Stomach smooth muscle (tissue), 2 donors: ENCODE results near the gene ANAPC15.
"Not testable (repeated sequence)": the region's sequence is repeated elsewhere in the genome, so short reads cannot be mapped to it uniquely, and the experiment has no call there.

Experiments used
- H3K27ac ChIP-seq: one replicate; pipeline ENCODE4 v1.7.0; 2013; ENCODE audit warnings: mild to moderate bottlenecking, low read length, inconsistent platforms
- H3K27me3 ChIP-seq, 2 donors: one replicate each; pipeline ENCODE4 v1.7.0; 2013; ENCODE audit warnings: low read length in 2 of 2; ENCODE audit not compliant: insufficient read depth in 2 of 2, control insufficient read depth in 1 of 2
- H3K36me3 ChIP-seq, 2 donors: one replicate each; pipeline ENCODE4 v1.7.0; 2013; ENCODE audit warnings: low read length in 2 of 2; ENCODE audit not compliant: control insufficient read depth in 2 of 2, insufficient read depth in 2 of 2
- H3K4me1 ChIP-seq: one replicate; pipeline ENCODE4 v1.7.0; 2013; ENCODE audit warnings: low read length; ENCODE audit not compliant: control insufficient read depth, insufficient read depth
- H3K4me3 ChIP-seq, 2 donors: one replicate each; pipeline ENCODE4 v1.7.0; 2013; ENCODE audit warnings: low read length in 2 of 2
- H3K9ac ChIP-seq, 2 donors: one replicate each; pipeline ENCODE4 v1.7.0; 2013; ENCODE audit warnings: low read length in 2 of 2, mild to moderate bottlenecking in 1 of 2
- H3K9me3 ChIP-seq, 2 donors: one replicate each; pipeline ENCODE4 v1.7.0; 2013; ENCODE audit warnings: low read length in 2 of 2; ENCODE audit not compliant: control insufficient read depth in 2 of 2
- donor health status: healthy.
- donor health status: Pancreatic carcinoma.

ANAPC15 gene

DNA sequence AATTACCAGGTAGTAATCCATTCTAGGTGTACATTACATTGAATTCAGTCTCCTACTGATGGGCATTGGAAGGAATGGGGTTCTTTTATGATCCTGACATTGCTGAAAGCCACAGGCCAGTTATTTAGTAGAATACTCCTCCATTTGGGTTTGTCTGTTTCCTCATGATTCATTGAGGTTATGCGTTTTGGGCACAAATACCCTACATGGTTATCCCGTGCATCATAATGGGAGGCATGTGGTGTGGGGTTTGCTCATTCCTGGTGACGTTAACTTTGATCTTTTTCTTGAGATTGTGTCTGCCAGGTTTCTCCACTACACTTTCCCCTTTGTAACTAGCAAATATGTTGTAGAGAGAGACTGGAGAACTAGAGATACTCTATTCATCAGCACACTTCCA is 28.6 kb upstream of the ANAPC15 start:
- Histone ChIP-seq H3K9me3 (no peaks in the 10 kb centered on the region), H3K9ac (no peak overlapping the region), H3K27me3 (no peaks in the 10 kb centered on the region), H3K27ac (no peak overlapping the region), H3K4me1 (no peaks in the 10 kb centered on the region), H3K36me3 (no peaks in the 10 kb centered on the region), H3K4me3 (no peak overlapping the region)

- Histone ChIP-seq H3K9me3 (no peaks in the 10 kb centered on the region), H3K27ac (no peak overlapping the region), H3K27me3 (no peaks in the 10 kb centered on the region), H3K4me3 (no peak overlapping the region), H3K4me1 (no peaks in the 10 kb centered on the region), H3K9ac (no peak overlapping the region), H3K36me3 (no peaks in the 10 kb centered on the region)
Measured at GRCh38 chr11:72140661-72141060, 28.2 kb upstream of the ANAPC15 start.

DNA sequence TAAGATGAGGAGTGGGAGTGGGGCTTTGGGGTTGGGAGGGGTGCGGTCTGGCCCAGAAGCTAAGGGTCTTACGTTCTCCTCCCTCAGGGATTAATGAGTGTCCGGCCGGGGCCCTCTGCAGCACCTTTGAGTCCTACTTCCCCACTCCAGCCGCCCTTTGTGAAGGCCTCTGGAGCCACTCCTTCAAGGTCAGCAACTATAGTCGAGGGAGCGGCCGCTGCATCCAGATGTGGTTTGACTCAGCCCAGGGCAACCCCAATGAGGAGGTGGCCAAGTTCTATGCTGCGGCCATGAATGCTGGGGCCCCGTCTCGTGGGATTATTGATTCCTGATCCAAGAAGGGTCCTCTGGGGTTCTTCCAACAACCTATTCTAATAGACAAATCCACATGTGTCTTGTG is 27.0 kb upstream of the ANAPC15 start:
- no peaks in the 10 kb centered on the region for H3K36me3 ChIP-seq
- no peaks in the 10 kb centered on the region for H3K27me3 ChIP-seq
- no peak overlapping the region for H3K27ac ChIP-seq
- H3K9ac ChIP-seq, result no peak overlapping the region
- no peaks in the 10 kb centered on the region for H3K9me3 ChIP-seq
- H3K4me3 ChIP-seq, result no peak overlapping the region
- H3K4me1 ChIP-seq, result no peaks in the 10 kb centered on the region

- Histone ChIP-seq H3K9ac (no peak overlapping the region), H3K27ac (no peak overlapping the region), H3K4me1 (no peaks in the 10 kb centered on the region)
Measured at GRCh38 chr11:72138821-72139390, 26.4 kb upstream of the ANAPC15 start.

DNA sequence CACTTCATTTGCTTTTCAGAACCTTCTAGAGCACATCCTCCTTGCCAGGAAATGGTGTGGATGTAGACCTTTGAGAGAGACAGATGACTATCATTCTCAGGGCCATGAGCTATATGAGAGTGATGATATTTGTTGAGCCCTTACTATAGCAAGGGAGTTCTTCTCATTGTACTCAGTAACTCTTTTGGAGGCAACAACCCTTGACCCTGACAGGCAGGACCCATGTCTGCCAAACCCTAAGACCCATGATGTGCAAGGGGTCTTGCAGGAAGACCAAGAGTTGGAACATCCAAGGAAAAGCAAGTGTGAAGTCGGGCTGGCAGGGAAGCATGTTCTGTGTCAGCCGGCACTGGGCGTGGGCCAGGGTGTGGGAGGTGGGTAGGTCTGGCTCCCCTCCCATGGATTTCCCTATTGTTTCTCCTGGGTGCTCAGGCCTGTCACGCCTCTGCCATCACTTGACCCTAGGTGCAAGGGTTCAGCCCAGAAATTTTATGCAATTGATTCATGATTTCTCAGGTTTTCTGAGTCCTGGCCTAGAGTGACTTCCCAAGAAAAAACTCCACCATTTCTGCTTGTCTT is 24.3 kb upstream of the ANAPC15 start:
- H3K36me3 ChIP-seq, result no peaks in the 10 kb centered on the region

More at GRCh38 chr11:72138821-72139390, 26.4 kb upstream of the ANAPC15 start:
- Histone ChIP-seq H3K9me3 (no peaks in the 10 kb centered on the region), H3K36me3 (no peaks in the 10 kb centered on the region), H3K27me3 (no peaks in the 10 kb centered on the region), H3K4me3 (no peak overlapping the region)

DNA sequence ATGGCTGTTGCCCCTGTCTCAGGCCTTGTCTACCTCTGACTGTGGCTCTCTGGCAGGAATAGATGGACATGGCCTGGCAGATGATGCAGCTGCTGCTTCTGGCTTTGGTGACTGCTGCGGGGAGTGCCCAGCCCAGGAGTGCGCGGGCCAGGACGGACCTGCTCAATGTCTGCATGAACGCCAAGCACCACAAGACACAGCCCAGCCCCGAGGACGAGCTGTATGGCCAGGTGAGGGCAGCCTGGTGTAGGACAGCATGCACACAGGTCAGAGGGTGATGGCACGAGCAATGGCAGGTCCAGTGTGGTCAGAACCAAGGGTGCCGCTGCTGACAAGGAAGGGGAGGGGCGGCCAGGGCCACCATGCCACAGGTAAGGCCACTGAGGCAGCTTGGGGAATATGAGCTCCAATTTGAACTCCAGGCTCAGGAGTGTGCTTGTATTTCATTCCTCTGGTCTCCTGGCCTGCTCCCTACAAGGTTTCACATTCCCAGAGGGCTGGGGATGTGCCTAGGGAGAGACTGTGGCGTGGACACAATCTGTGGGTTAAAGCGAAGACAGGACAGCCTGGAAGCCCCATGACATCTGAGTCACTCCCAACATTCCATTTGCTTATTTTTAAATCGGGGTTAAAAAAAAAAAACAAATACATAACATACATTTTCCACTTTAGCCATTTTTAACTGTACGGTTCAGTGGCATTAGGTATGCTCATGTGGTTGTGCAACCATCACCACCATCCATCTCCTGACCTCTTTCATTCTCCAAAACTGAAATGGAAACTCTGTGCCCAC is 23.6 kb upstream of the ANAPC15 start:
- no peak overlapping the region for H3K27ac ChIP-seq
- no peaks in the 10 kb centered on the region for H3K4me1 ChIP-seq
- H3K27me3 ChIP-seq, result no peaks in the 10 kb centered on the region
- no peak overlapping the region for H3K4me3 ChIP-seq
- H3K9me3 ChIP-seq, result no peaks in the 10 kb centered on the region
- no peak overlapping the region for H3K9ac ChIP-seq
- no peaks in the 10 kb centered on the region for H3K36me3 ChIP-seq

More for the DNA sequence above, 24.3 kb upstream of the ANAPC15 start:
- Histone ChIP-seq H3K9ac (no peak overlapping the region), H3K4me3 (no peak overlapping the region), H3K9me3 (no peaks in the 10 kb centered on the region), H3K27me3 (no peaks in the 10 kb centered on the region), H3K4me1 (no peaks in the 10 kb centered on the region), H3K27ac (no peak overlapping the region)

DNA sequence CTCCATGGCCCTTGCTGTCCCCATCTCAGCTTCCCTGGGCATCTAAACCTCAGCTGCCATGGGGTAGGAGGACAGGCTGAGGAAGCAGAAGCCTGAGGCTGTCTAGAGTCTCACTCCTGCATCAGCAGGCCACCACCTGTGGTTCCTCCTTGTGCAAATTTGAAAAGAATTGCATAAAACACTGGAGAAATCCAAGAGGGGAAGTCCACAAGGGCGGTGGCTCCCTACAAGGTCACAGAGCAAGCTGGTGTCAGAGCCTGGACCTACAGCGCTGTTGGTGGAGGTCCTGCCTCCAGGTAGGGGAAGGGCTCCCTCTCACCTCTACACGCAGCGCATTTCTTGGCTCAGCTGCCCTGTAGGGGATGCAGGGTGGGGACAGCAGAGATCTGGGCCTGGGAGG is 23.0 kb upstream of the ANAPC15 start, which contains the start of gene FOLR3:
TSS of gene FOLR3 (plus strand) at position 253 of the 400 bp plus-strand sequence. CDS start 228 bp downstream, outside the sequence.
- H3K27me3 ChIP-seq, H3K9ac ChIP-seq, H3K36me3 ChIP-seq, H3K4me1 ChIP-seq, H3K27ac ChIP-seq, H3K9me3 ChIP-seq, H3K4me3 ChIP-seq: not testable (repeated sequence)

DNA sequence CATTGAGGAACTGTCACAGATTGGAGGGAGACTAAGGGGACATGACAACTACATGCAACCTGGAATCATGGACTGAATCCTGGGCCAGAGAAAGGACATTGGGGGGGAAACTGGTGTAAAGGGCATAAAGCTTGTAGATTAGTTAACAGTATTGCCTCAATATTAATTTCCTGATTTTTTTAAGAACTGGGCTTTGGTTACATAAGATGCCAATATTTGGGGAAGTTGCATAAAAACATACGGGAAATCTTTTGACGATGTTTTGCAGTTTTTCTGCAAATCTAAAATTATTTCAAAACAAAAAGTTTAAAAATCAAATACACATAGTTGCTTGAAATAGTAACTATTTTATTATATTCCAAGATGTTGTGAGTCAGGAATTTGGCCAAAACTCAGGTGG is 20.2 kb upstream of the ANAPC15 start:
- H3K4me1 ChIP-seq, result no peaks in the 10 kb centered on the region
- no peaks in the 10 kb centered on the region for H3K27me3 ChIP-seq
- H3K27ac ChIP-seq, result no peak overlapping the region
- no peaks in the 10 kb centered on the region for H3K9me3 ChIP-seq
- no peak overlapping the region for H3K4me3 ChIP-seq
- H3K36me3 ChIP-seq, result no peaks in the 10 kb centered on the region
- no peak overlapping the region for H3K9ac ChIP-seq

DNA sequence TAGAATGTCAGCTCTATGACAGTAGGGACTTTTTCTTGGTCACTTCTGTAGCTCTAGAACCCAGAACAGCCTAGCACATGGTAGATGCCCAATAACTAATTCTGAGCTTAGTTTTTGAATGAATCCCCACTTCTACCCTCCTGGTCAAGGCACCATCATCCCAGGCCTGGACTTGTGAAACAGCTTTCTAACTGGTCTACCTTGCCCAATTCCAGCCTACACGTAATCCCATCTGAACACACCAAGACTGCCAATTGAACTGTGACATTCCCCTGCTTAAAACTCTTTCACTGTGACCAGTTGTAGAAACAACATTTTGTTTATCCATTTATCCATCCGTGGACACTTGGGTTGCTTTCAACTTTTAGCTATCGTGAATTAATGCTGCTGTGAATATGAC is 16.9 kb upstream of the ANAPC15 start:
- no peaks in the 10 kb centered on the region for H3K4me1 ChIP-seq
- peaks cover 0 to 2% of the 10 kb centered on the region in 2 donors for H3K27me3 ChIP-seq
- no peak overlapping the region for H3K9ac ChIP-seq
- no peak overlapping the region for H3K4me3 ChIP-seq
- no peaks in the 10 kb centered on the region for H3K36me3 ChIP-seq
- H3K27ac ChIP-seq, result no peak overlapping the region
- no peaks in the 10 kb centered on the region for H3K9me3 ChIP-seq

DNA sequence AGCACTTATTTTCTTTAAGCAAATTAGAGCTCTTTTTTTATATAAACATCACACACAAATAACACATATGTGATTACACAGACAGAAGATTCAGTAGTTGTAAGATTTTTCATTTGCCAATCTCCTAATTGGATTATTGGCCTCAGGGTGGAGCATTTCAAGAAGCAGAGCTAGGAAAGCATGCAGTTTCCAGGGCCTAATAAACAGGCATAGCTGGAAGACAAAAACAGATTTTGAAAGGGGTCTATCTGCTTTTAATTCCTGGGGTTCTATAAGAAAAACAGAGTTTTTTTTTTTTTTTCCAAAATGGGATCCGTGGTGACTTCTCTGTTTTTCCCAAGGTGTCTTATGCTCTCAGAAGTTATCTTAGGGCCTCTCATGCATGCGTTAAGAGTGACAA is 15.4 kb upstream of the ANAPC15 start:
- no peak overlapping the region for H3K4me3 ChIP-seq
- H3K36me3 ChIP-seq, result no peaks in the 10 kb centered on the region
- H3K27ac ChIP-seq, result no peak overlapping the region
- no peak overlapping the region for H3K9ac ChIP-seq
- peaks cover 0 to 2% of the 10 kb centered on the region in 2 donors for H3K27me3 ChIP-seq
- no peaks in the 10 kb centered on the region for H3K4me1 ChIP-seq
- H3K9me3 ChIP-seq, result no peaks in the 10 kb centered on the region

GRCh38 chr11:72125956-72126355 is 13.5 kb upstream of the ANAPC15 start:
- Histone ChIP-seq H3K36me3 (no peaks in the 10 kb centered on the region), H3K4me1 (no peaks in the 10 kb centered on the region), H3K9me3 (no peaks in the 10 kb centered on the region)

More at GRCh38 chr11:72125956-72126355, 13.5 kb upstream of the ANAPC15 start:
- no peak overlapping the region for H3K9ac ChIP-seq
- H3K4me3 ChIP-seq, result no peak overlapping the region
- H3K27ac ChIP-seq, result no peak overlapping the region
- H3K27me3 ChIP-seq, result peaks cover 0 to 2% of the 10 kb centered on the region in 2 donors
